ENCODE results near the gene DLG3. TPM values are rescaled to one million over a fixed set of nuclear protein-coding genes. Genes with fewer than 3 reads are reported as not detected.

Gene DLG3
- total RNA-seq, 1 donor from 2014 or later = 16.7 TPM

DNA sequence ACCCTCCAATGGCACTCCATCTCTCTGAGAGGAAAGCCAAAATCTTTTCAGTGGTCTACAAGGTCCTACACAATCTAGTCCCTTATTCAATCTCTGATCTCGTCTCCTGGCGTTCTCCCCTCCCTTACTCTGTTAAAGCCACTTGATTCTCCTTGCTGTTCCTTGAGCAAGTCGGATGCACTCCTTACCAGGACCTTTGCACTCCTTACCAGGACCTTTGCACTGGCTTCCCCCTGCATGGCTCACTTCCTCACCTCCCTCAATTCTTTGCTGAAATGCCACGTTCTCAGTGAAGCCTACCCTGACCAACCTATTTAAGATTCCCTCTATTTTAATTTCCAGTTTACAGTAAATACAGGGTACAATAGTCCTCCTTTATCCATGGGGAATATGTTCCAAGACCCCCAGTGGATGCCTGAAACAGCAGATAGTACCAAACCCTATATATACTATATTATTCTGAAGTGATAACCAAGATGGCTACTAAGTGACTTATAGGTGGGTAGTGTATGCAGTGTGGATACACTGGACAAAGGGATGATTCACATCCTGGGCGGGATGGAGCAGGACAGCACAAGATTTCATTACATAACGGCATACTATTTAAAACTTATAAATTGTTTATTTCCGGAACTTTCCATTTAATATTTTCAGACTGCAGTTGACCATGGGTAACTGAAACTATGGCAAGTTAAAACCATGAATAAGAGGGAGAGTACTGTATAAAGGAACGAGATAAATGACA, 6.5 kb upstream of the DLG3 start:
- DNase-seq = no peak

DNA sequence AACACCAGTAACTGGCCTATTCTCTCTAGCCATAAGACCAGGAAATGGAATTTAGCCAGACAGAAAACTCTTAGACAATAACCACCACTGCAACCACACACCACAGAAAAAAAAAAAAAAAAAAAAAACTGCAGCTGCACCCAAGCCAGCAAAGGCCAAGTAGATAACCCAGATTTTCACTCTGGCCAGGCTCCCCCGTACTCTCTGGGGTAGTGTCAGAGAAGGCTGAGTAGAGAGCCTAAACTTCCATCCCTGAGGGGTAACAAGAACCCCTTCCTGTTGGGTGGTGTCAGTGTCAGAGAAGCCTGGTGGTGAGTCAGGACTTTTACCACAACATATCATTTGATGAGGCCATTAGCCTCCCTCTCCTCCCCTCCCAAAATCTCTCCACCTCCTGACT, 5.6 kb upstream of the DLG3 start:
- DNase-seq = no peak

DNA sequence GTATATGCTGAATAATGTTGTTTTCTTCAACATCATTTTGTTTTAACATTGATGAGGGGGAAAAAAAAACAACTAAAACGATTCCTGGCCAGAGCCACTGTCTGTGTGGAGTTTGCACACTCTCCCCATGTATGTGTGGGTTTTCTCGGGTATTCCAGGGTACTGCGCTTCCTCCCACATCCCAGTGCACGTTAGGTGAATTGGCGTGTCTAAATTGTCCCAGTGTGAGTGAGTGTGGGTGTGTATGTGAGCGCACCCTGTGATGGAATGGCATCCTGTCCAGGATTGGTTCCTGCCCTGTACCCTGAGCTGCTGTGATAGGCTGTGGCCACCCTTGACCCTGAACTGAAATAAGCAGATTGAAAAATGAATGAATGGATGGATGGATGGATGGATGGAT, 2.4 kb upstream of the DLG3 start:
- no peak for DNase-seq

DNA sequence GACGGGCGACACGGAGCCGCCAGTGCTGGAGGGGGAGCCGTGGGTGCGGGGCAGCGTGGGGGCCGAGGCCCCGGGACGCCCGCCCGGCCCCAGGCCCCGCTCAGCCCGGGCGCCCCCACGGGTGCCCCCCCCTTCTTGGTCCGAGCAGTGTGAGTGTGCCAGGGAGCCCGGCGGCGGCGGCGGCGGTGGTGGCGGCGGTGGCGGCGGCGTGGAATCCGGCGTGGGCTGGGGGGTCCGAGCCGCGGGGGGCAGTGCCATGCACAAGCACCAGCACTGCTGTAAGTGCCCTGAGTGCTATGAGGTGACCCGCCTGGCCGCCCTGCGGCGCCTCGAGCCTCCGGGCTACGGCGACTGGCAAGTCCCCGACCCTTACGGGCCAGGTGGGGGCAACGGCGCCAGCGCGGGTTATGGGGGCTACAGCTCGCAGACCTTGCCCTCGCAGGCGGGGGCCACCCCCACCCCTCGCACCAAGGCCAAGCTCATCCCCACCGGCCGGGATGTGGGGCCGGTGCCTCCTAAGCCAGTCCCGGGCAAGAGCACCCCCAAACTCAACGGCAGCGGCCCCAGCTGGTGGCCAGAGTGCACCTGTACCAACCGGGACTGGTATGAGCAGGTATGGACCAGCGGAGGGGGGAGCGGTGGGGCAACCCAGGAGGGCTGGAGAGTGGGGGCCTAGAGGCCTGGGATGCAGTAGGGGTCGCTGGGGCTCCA, 466 bp downstream of the DLG3 start:
- DNase-seq = no peak

DNA sequence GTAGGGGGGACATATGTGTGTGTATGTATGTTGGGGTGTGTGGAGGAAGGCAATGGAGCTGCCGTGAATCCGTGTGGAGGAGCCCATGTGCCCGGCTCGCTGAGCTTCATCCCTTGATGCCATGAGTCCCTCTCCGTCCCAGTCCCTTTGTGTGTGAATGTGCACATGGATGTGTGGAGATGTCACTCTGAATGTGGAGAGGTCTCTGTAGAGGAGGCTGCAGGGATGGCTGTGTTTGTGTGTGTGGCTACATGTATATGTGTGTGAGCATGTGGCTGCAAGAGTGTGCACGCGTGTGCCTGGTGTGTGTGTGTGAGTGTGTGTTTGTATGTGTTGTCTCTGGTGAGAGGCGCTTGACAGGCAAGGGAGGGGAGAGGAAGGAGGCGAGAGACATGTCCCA, 1.3 kb downstream of the DLG3 start:
- no peak for DNase-seq

DNA sequence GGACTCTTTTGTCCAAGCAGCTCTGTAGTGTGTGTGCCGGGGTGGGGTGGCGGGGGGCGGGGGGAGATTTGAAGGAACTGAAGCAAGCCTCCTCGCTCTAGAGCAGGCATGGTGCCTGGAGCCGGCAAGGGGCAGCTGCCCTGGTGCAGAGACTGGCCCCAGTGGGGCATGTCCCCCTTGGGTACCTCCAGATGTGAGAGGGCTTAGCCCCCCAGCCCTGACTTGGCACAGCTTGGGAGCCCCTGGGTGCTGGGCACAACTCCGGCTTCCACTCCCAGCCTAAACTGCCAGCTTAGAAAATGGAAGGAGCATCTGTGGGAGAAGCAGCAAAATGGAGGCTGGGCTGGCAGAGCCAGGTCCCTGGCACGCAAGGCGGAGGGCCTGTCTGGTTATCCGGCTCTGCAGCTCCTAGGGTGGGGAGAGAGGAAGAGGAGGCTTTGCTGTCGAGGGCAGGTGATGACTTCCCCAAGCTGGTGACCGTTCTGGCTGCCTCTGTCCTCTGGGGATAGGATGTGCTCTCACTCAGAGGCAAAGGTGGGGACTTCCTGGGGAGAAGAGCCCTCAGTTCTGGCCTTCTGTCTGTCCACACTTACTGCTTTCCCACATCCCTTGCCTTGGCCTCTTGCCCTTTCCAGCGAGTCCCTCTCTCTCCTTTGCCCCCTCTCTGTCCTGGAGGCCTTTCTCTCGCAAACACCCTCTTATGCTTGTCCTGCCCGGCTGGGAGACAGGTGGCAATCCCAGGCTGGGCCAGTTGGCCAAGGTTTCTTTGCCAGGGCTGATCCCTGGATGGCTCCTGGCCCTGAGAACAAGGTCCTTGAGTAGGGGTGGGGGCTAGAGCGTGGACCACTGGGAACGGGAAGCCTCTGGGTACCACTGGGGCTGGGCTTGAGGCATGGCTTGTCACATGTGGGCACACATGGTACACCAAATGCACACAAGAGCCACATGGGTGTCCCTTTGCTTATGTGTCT, 2.0 kb downstream of the DLG3 start:
- no peak for DNase-seq

DNA sequence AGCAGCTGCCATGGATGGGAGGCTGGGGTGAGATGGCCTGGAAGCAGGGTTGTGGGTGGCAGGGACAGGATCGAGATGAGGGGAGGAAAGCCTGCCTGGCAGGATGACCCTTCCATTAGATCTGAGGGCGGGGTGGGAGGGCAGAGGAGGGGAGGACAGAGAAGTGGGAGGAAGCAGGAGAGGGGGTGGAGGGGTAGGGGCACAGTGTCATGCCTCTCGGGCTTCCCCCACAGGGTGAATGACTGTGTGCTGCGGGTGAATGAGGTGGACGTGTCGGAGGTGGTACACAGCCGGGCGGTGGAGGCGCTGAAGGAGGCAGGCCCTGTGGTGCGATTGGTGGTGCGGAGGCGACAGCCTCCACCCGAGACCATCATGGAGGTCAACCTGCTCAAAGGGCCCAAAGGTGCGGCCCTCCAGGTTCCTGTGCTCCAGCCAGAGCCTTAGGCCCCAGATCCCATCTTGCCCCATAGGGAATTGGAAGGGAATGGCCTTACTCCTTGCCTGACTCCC, 4.9 kb downstream of the DLG3 start:
- no peak for DNase-seq

DNA sequence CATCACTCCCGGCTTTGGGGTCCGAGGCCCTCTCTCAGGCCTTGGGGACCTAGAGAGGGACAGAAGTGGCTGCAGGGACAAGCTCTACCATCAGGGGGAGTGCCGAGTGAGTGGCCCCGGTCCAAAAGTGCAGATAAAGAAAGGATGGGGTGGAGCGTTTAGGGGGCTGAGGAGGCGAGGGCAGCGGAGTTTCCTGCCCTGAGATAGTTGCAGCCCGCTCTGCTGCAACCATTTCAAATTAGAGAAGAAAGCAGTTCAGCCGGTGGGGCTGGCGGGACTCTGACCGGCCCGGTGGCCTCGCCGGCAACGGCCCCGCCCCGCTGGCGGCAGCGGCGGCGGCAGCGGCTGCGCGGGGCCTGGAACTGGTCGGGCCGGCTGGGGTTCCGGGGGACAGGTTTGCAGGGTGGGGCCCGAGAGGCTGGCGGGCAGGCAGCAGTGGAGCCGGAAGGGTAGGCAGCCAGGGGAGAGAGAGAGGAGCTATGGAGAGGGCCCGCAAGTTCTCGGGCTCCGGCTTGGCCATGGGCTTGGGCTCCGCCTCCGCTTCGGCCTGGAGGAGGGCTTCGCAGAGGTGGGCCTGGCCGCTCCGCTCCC, 7.6 kb downstream of the DLG3 start:
- DNase-seq = peak; percentile 73

DNA sequence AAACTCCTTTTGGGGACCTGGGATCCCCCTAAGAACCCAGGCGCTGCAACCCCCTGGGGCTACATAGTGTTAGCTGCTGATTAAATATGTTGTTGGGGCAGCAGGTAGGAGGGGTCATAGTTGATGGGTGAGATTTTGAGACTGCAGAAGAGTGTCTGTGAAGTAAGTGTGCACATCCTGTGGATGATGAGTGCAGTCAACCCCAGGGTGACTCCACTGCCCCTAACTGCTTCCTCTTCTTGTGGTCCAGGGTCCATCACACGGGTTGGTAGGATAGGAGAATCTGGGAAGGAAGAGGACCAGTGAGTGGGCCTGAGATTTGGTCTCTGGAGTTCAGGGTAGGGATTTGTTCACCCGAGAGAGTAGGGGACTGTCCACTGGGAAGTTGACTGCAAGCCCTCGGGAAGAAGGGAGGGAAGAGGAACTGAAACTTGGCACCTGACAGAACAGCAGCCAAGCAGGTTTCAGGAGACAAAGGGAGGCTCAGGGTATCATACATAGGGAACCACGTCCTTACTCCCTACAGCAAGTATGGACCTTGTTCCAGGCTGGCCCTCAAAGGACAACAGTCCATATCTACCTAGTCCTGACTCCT, 8.5 kb downstream of the DLG3 start:
- DNase-seq = no peak

DNA sequence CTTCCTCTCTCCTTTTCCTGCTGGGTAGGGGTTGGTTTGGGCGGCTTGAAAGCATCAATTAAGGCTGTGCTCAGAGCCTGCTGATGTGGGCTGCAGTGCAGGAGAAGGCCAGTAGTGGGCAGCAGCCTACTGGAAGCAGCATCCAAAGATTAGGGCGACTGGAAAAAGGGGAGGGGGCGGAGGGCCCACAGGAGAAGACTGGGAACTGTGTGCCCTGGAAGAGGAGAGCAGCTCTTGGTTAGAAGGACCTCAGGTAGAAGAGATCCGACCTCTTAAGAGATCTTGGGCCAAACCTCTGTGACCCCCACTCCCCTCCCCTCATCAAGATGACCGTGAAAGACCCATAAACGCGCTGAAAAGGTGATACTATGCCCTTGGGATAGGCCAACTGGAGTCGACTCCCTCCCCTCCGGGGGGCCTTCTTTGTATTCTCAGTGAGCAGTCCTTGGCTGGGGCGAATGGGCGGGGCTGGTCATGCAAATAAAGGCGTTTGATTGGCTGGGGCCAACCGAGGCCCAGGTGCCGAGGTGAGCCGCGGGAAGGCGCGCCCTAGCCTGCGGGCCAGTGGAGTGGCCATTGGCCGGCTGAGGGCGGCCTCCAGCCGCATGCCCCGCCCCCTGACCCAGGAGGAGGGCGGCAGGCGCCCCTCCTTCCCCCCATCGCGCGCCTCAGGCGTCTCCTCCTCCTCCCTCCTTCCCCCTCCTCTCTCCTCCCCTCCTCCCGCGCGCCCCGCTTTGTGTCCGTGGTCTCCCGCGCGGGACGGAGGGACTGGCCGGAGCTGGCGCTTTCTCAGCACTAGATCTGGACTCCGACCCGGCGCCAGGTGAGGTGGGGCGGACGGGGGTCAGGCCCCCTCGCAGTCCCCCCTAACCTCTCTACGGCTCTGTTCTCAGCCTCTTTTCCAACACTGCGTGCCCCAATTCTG, 10.1 kb downstream of the DLG3 start:
- DNase-seq = peak; percentile 87

DNA sequence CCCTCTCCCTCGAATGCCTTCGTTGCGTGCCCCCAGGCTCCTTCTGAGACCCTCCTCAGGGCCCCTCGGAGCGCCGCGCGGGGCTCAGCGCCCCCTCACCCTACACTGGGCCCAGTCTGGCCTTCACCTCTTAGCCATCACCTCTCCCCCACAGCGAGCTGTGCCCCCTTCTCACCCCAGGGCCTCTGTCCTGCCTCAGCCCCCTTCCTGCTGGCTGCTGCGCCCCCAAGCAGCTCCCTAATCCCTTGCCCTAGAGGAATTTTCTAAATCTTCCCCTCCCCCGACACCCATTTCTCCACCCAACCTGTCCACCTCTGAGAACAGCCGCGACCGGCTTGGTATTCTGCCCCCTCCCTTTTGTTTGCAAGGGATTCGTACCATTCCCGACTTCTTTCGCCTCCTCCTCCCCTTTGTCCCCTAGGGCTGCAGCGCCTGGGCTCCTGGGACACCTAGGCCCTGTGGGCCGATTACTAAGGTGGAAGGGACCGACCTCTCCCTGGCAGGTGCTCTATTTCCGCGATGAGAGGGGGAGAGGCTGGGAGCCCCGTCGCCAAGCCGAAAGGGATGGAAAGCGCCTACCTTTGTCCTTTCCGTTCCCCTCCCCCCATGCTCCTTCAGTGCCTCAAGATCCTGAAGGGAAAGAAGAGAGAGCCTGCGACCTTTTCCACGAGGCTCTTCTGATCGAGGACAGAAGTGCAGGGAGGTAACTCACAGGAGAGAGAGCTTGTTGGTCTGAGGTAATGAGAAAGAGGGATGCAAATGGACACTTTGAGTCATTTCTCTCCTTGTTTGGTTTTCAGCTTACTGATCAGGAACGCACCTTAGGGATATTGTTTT, 10.9 kb downstream of the DLG3 start:
- DNase-seq = no peak

DNA sequence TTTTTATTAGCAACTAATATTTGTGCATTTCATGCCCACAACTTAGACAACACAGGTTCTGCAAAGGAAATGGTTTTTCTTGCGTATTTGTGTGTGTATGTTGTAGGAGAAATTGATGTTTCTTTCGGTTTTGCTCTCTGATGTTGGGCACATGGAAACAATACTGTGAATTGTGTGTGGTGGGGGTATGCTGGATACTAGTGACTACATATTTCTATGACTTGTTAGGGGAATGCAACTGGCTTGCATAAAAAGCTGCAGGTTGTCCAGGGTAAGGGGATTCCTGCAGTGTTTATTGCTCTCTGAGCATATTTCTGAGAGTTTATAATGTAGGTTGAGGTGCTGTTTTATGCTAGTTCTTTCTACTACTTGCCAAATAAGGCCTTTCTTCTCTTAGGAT, 11.6 kb downstream of the DLG3 start:
- no peak for DNase-seq

DNA sequence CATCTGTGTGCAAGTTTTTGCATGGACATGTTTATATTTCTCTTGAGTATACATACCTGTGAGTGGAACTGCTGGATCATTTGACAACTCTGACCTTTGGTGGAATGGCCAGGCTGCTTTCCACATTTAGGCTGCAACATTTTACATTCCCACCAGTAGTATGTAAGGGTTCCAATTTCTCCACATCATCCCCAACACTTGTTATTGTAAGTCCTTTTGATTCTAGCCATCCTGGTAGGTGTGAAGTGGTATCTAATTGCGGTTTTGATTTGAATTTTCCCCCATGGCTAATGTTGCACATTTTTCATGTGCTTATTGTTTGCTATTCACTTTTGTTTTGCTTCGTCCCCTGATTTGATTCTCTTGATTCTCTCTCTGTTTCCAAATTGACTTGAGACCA, 16.4 kb downstream of the DLG3 start:
- no peak for DNase-seq

DNA sequence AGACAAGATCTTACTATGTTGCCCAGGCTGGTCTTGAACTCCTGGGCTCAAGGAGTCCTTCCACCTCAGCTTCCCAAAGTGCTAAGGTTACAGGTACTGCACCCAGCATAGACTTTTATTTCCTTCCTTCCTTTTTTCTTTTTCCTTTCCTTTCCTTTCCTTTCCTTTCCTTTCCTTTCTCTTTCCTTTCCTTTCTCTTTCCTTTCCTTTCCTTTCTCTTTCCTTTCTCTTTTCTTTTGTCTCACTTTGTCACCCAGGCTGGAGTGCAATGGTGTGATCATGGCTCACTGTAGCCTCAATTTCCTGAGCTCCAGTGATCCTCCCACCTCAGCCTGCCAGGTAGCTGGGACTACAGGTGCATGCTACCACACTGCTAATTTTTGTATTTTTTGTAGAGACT, 19.4 kb downstream of the DLG3 start:
- DNase-seq = no peak

DNA sequence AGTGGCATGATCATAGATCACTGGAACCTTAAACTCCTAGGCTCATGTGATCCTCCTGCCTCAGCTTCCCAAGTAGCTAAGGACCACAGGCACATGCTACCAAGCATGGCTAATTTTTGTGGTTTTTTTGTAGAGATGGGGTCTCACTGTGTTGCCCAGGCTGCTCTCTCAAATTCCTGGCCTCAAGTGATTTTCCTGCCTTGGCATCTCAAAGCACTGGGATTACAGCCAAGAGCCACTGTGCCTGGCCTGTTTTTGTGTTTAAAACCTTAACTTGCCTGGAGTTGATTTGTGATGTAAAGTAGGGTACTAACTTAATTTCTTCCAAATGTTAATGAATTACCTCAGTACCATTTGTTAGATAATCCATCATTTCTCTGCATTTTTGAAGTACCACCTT, 22.3 kb downstream of the DLG3 start:
- DNase-seq = no peak

DNA sequence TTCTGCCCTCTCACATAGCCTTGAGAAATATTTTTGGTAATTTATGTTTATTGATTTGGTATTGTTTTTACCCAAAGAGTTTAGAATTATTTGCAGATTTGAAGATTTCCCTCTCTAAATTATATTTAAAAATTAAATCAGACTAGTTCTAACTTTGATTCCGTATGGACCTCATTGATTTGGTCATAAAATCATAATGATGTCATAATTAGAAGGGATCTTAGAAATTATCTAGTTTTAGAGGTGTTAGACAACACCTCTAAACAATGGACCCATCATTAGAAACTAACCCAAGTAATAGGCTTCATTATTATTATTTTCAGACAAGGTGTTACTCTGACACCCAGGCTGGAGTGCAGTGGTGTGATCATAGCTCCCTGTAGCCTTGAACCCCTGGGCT, 24.1 kb downstream of the DLG3 start:
- no peak for DNase-seq

DNA sequence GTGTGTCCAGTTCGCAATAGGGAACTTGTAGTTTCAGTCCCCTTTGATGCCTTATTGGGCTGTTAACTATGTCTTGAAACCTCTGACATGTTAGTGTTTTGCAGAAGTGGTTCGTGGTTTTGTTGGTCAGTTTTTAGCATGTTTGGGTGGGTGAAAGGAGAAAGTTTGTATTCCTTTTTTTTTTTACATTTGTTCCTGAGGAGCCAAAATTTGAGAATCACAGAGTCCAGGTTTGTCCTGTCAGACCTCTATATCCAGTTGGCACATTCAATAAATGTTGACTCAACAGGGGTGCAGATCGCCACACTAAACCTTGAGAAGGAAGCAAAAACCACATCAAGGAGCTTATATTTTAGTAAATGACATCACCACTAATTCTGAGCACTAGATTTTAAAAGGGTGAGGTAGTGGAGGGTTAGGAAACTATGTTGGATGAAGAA, 26.2 kb downstream of the DLG3 start:
- DNase-seq = no peak

DNA sequence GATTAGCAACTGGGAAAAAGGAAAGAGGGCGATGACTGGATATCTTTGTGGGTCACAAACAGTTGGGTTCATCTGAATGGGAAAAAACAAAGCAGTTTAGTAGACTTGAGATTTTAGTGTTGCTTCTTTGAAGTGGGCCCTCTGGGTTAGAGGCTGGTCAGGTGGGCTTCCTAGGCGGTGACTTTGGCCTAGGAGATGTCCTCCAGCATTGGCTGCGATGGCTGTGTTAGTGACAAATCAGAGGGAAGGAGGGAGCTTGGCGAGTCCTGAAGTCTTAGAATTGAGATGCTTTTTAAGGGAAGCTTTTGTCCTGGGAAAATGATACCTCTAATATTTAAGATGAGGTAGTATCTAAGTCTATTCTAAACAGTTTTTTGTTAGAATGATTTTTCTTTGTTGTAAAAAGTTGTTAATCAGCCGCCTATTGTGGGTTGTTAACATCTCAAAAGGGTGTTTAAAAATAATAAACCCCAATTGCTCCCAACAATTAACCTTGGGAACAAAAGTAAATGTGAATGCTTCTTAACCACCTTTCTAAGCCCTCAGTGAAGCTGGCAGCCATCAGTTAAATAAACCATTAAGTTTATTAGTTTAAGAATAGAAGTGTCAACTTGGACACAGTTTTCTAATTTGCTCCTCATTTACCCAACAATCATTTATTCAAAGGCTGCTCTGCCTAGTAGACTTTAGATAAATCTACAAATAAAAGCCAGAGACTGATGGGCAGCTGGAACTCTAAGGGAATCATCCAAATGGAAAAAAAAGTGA, 31.7 kb downstream of the DLG3 start:
- DNase-seq = no peak
